Right lobe of liver (tissue), 6 donors: Measurements from ENCODE around the gene ITGAD. TPM values are rescaled to one million over a fixed set of nuclear protein-coding genes. Genes with fewer than 3 reads are reported as not detected.

Experiments used
- ATAC-seq, 4 donors: fragments of 200-7000 bp; cut with Tn5 transposase; one replicate each; pipeline ENCODE4 v1.9.1; 2020; ENCODE audit warnings: mild to moderate bottlenecking in 4 of 4, moderate library complexity in 4 of 4
- DNase-seq, 3 donors: peaks; one replicate each; pipeline ENCODE4 v3.0.0-alpha.2; 2020
- H3K27ac ChIP-seq, 3 donors: fragments of 200-600 bp; one replicate each; pipeline ENCODE4 v1.8.0; 2022
- H3K27me3 ChIP-seq, 2 donors: fragments of 200-600 bp; one replicate each; pipeline ENCODE4 v1.8.0; 2022
- H3K36me3 ChIP-seq, 4 donors: fragments of 200-600 bp; sonication (generic) in 1 of 4; one replicate each; pipeline versions ENCODE4 v1.5.1 to v1.8.0; 2017 to 2022; ENCODE audit warnings: control low read depth in 1 of 4
- H3K4me1 ChIP-seq, 4 donors: fragments of 200-600 bp; sonication (generic) in 1 of 4; one replicate each; pipeline versions ENCODE4 v1.5.1 to v1.8.0; 2017 to 2022; ENCODE audit warnings: control low read depth in 1 of 4
- H3K4me3 ChIP-seq, 3 donors: fragments of 200-600 bp; one replicate each; pipeline ENCODE4 v1.8.0; 2022
- H3K9me3 ChIP-seq, 4 donors: fragments of 200-600 bp; sonication (generic) in 1 of 4; one replicate each; pipeline versions ENCODE4 v1.5.1 to v1.8.0; 2017 to 2022; ENCODE audit warnings: control low read depth in 1 of 4
- CTCF ChIP-seq, 4 donors: fragments of 200-600 bp in 3 of 4; fragments of 450-650 bp in 1 of 4; IDR thresholded peaks; one replicate each; pipeline versions ENCODE4 v1.5.1 to v1.8.0; 2016 to 2022; ENCODE audit warnings: antibody characterized with exemption in 4 of 4, mild to moderate bottlenecking in 2 of 4
- POLR2A ChIP-seq: fragments of 450-650 bp; IDR thresholded peaks from one replicate; pipeline ENCODE4 v1.6.1; 2017; ENCODE audit warnings: antibody characterized with exemption, mild to moderate bottlenecking
- WGBS: methylation state at CpG from one replicate; pipeline ENCODE4 v1.1.6; 2018; ENCODE audit warnings: low coverage, low lambda C conversion rate; ENCODE audit not compliant: insufficient coverage; ENCODE audit errors: missing lambda C conversion rate; 5-methylcytosine and 5-hydroxymethylcytosine counted together
- intact Hi-C, 2 donors: fragments of 100-400 bp; cut with DNase I; formaldehyde crosslinking; loops; one replicate each; pipeline versions ENCODE4 v1.11.2 to v1.14.1; 2022
- long read RNA-seq: library from polyadenylated mRNA; unstranded; transcript quantifications from one replicate; pipeline ENCODE4 v2.0.0, GENCODE V29; 2019
- total RNA-seq, 6 experiments: library from RNA; depleted of rRNA in 2 of 6; stranded (reverse); fragments of >200 nt in 2 of 6; fragmentation: NEBNext Ultra II Directional in 3 of 6; extraction: Animal tissue kit (Norgen Biotek cat#: 25700) in 3 of 6; gene quantifications; one replicate each; pipeline versions ENCODE4 v1.1.0 to v1.2.4, GENCODE V29; 2016 to 2023
- donor health status: DM: no; HTN: yes; CAD: no.
- donor health status: DM: no; HTN: no; CAD: no.
- donor health status: DM: no; HTN: no; CAD: no.
- donor health status: DM: no; HTN: yes; CAD: no.
- donor health status: DM: no; HTN: yes; CAD: no.

The ITGAD gene
- 1 to 10 TPM in 1 of 6 experiments, under 1 TPM in 3, not detected in 2; 0.13 to 2.0 (median 0.69) TPM for total RNA-seq
- long read RNA-seq: 0 reads

GRCh38 chr16:31393056-31393455, at the start of gene ITGAD:
Gene ITGAD, plus strand, starts transcription at chr16:31393335. Its CDS starts 26 bp downstream, at chr16:31393361.
- Histone ChIP-seq H3K27me3 (no peaks in the 10 kb centered on the region), H3K4me3 (no peak within 1 kb of the TSS), H3K4me1 (no peaks in the 10 kb centered on the region), H3K9me3 (no peaks in the 10 kb centered on the region), H3K36me3 (no peaks in the 10 kb centered on the region), H3K27ac (no peak within 1 kb of the TSS)
- DNase-seq (no peak), ATAC-seq (peak in 2 of 4 donors; percentile 37 to 42)
- intact Hi-C loops: no loop called here
- 78% methylated on average over 4 of the region's 5 CpGs for WGBS
- TF ChIP-seq CTCF (IDR thresholded peaks at IDR 0.05): no peak
- TF ChIP-seq POLR2A: no peak

GRCh38 chr16:31344712-31345111, 48.4 kb upstream of the ITGAD start:
- no peaks in the 10 kb centered on the region for H3K4me1 ChIP-seq
- no peak overlapping the region for H3K27ac ChIP-seq
- intact Hi-C loops: no loop called here
- no peaks in the 10 kb centered on the region for H3K36me3 ChIP-seq
- no peaks in the 10 kb centered on the region for H3K27me3 ChIP-seq
- WGBS: 33% methylated on average over 9 of the region's 9 CpGs
- ATAC-seq: peak; percentile 21 to 65 (median 32)
- DNase-seq: peak in 1 of 3 donors; percentile 21
- TF ChIP-seq POLR2A (no peak), CTCF (IDR thresholded peaks at IDR 0.05) (no peak)
- H3K4me3 ChIP-seq: no peak overlapping the region
- no peaks in the 10 kb centered on the region for H3K9me3 ChIP-seq

DNA sequence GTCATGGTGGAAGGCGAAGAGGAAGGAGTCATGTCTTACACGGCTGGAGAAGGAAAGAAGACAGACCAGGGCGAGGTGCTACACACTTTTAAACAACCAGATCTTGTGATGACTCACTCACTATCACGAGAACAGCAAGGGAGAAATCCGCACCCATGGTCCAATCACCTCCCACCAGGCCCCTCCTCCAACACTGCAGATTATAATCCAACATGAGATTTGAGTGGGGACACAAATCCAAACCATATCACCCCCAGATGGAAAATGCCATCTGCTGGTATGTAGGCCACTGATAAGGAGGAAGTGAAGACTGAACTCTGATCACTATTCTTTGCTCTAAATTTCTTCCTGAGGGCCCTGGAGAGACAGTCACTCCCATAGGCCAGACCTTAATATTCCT, 45.7 kb upstream of the ITGAD start:
- WGBS: 41% methylated on average over 4 of the region's 5 CpGs
- ATAC-seq (no peak), DNase-seq (peak in 1 of 3 donors; percentile 15)

DNA sequence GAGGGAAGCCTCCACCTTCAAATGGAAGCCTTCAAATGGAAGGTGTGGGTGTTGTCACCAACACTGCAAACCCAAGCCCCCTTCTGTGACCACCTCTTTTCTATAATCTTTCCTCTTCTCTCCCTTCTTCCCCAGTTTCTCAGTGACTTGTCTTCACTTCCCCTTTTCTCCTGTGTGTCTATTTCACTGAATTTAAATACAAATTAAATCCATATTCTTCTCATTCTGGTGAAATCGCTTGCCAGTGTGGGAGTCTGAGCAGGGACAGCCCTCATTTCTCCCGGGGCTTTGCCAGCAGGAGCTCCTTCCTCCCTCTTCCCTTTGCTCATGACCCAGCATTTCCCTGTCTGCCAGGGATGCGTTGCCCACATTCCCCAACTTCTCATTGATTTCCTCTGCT, 44.6 kb upstream of the ITGAD start:
- ATAC-seq: no peak
- DNase-seq: no peak
- intact Hi-C loops: no loop called here

More for the DNA sequence above, 45.7 kb upstream of the ITGAD start:
- TF ChIP-seq CTCF (IDR thresholded peaks at IDR 0.05): no peak
- TF ChIP-seq POLR2A: no peak
- Histone ChIP-seq H3K36me3 (no peaks in the 10 kb centered on the region), H3K4me1 (no peaks in the 10 kb centered on the region), H3K27ac (no peak overlapping the region), H3K9me3 (no peaks in the 10 kb centered on the region), H3K27me3 (no peaks in the 10 kb centered on the region), H3K4me3 (no peak overlapping the region)
- intact Hi-C loops: no loop called here

More for the DNA sequence above, 44.6 kb upstream of the ITGAD start:
- WGBS: 10% methylated on average over 3 of the region's 3 CpGs
- Histone ChIP-seq H3K27ac (no peak overlapping the region), H3K4me3 (no peak overlapping the region), H3K4me1 (no peaks in the 10 kb centered on the region), H3K36me3 (no peaks in the 10 kb centered on the region), H3K9me3 (no peaks in the 10 kb centered on the region), H3K27me3 (no peaks in the 10 kb centered on the region)
- TF ChIP-seq POLR2A (no peak), CTCF (IDR thresholded peaks at IDR 0.05) (no peak)
